Ovary (tissue), 9 donors: Measurements from ENCODE around the gene RBM5. TPM values are rescaled to one million over a fixed set of nuclear protein-coding genes. Genes with fewer than 3 reads are reported as not detected.
A peak's percentile ranks its signal among the peaks of the same experiment; 100 is the strongest.

ENCODE experiments used
- DNase-seq, 5 donors: peaks; one replicate each; pipeline ENCODE4 v3.0.0-alpha.2; 2019 to 2020
- H3K27ac ChIP-seq, 2 donors: fragments of 200-600 bp; one replicate each; pipeline versions ENCODE4 v1.5.1 to v1.8.0; 2019 to 2022
- H3K27me3 ChIP-seq: fragments of 200-600 bp; one replicate; pipeline ENCODE4 v1.8.0; 2022
- H3K36me3 ChIP-seq: fragments of 200-600 bp; sonication (generic); one replicate; pipeline ENCODE4 v1.5.1; 2019
- H3K4me1 ChIP-seq: one replicate; pipeline ENCODE4 v1.8.1; 2013; ENCODE audit warnings: mild to moderate bottlenecking, moderate library complexity; ENCODE audit not compliant: insufficient read depth
- H3K4me3 ChIP-seq: fragments of 200-600 bp; sonication (generic); one replicate; pipeline ENCODE4 v1.5.1; 2017
- H3K9me3 ChIP-seq, 2 donors: fragments of 200-600 bp in 1 of 2; sonication (generic) in 1 of 2; one replicate each; pipeline versions ENCODE4 v1.5.1 to v1.8.1; 2013 to 2019; ENCODE audit warnings: mild to moderate bottlenecking in 1 of 2, moderate library complexity in 1 of 2
- EP300 ChIP-seq: sonication (generic); formaldehyde crosslinking; IDR thresholded peaks from one replicate; pipeline ENCODE4 v1.6.1; 2017; ENCODE audit warnings: antibody characterized with exemption
- POLR2A ChIP-seq: fragments of 450-650 bp; IDR thresholded peaks from one replicate; pipeline ENCODE4 v1.6.1; 2017; ENCODE audit warnings: antibody characterized with exemption, mild to moderate bottlenecking, moderate library complexity
- WGBS, 3 donors: extraction: QIAGEN DNeasy Blood & Tissue Kit in 1 of 3; methylation state at CpG; one replicate each; pipeline versions ENCODE4 v1.1.5 to v1.1.7; 2013 to 2017; 5-methylcytosine and 5-hydroxymethylcytosine counted together
- intact Hi-C, 4 donors: fragments of 100-400 bp; cut with DNase I; formaldehyde crosslinking; loops; one replicate each; pipeline versions ENCODE4 v1.11.0 to v1.15.1; 2022 to 2023
- polyA plus RNA-seq, 2 donors: library from polyadenylated mRNA; stranded (reverse); fragments of 200-250 nt in 1 of 2; fragments of 350-450 nt in 1 of 2; fragmentation: Illumina TruSeq in 1 of 2; extraction: RNeasy Lipid Tissue Mini Kit (QIAGEN cat#74804) in 1 of 2; gene quantifications; one replicate each; pipeline ENCODE4 v1.2.3, GENCODE V29; 2013 to 2014
- total RNA-seq, 7 donors: library from RNA; depleted of rRNA in 2 of 7; stranded (reverse); fragments of >200 nt in 2 of 7; fragmentation: NEBNext Ultra II Directional in 3 of 7; extraction: Animal tissue kit (Norgen Biotek cat#: 25700) in 3 of 7; gene quantifications; one replicate each; pipeline versions ENCODE4 v1.1.0 to v1.2.4, GENCODE V29; 2016 to 2023
- TF ChIP-seq, protein P1 (sequence below), 3 donors: fragments of 450-650 bp in 2 of 3; fragments of 200-600 bp in 1 of 3; IDR thresholded peaks; one replicate each; pipeline versions ENCODE4 v1.5.1 to v1.8.0; 2016 to 2022; ENCODE audit warnings: antibody characterized with exemption in 3 of 3, mild to moderate bottlenecking in 1 of 3
- donor health status: DM: no; HTN: no; CAD: no; lungs with moderate emphysema.
- donor health status: DM: no; HTN: no; CAD: no.
- donor health status: Bipolar disorder and iron deficiency.
- donor health status: DM: yes; HTN: yes; CAD: no.
- donor health status: DM: no; HTN: no; CAD: no.
- donor health status: DM: yes; HTN: yes; CAD: no.

RBM5 gene
- total and polyA plus RNA-seq, 9 donors, result 123 to 207 (median 165) TPM

DNA sequence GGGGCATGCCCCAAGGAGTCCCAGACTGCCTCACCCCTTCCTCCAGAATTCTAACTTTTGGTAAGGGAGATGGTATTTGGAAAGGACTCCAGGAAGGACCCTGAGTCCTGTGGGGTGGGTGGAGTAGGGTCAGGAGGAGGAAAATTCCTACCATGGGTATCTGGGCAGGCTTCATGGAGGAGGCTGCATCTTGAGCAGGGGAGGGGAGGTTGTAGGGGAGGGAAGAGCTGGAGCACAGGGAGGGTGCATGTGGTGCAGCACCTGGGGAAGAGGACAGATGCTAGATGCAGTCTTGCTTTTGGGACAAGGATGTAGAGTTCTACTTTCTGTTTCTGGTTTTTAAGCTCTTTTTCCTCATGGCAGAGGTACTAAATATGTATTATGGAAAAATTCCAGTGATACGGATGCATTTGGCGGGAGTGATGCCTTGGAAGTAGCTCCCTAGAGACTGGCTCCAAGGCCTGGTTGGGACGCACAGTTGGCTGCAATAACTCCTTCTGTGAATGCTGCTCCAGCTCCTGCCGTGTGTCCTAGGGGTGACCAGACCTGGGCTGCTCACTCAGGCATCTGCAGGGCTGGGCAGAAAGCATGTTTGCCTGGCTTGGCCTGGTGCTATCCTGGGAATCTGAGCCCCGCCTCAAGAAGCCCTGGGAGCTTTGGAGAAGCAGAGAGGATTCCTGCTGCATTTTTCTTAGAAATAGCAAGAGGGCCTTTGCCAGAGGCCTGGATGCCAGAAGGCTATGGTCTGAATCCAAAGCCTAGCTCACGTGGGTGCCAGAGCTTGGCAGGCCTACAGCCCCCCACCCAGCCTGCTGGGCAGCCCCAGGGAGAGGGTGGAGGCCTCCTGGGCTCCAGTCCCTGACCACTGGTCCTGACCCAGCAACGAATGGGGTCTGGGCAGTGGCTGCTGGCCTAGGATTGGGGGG lies 76.5 kb downstream of the RBM5 start:
- peak; percentile 55 to 74 (median 67) for DNase-seq
- H3K4me1 ChIP-seq, result peaks cover 24% of the 10 kb centered on the region

DNA sequence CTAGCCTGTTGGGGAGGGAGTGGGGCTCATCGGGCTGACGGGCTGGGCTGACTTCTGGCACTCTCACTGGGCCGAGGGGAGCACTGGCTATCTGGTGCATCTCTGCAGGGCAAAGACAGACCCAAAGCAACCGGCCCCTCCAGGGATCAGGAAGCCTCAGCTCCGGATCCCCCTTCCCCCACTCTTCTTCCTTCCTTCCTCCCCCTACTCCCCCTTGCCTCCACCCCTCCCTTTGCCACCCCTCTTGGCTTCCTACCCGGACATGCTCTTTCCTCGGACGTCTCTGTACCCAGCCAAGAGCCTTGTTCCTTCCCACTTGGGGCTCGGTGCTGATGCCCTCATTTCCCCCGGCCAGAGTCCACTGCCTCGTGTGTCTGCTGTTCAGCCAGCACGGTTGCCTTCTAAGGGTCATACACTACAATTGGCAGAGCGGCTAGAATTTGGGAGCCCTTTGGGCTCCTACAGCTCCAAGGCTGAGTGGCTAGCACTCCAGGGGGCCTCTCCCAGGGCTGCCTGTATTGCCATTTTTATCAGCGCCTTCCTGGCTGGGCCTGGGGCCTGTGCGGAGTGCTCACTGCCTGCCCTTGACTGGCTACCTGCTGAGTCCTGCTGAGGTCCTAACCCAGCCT lies 77.3 kb downstream of the RBM5 start:
- 16 to 28% (median 28%) methylated on average over 15 of the region's 15 CpGs for WGBS, 3 donors
- H3K27ac ChIP-seq, result peak overlapping the region; percentile 0 to 77
- TF ChIP-seq EP300, result no peak
- TF ChIP-seq, protein P1, sequence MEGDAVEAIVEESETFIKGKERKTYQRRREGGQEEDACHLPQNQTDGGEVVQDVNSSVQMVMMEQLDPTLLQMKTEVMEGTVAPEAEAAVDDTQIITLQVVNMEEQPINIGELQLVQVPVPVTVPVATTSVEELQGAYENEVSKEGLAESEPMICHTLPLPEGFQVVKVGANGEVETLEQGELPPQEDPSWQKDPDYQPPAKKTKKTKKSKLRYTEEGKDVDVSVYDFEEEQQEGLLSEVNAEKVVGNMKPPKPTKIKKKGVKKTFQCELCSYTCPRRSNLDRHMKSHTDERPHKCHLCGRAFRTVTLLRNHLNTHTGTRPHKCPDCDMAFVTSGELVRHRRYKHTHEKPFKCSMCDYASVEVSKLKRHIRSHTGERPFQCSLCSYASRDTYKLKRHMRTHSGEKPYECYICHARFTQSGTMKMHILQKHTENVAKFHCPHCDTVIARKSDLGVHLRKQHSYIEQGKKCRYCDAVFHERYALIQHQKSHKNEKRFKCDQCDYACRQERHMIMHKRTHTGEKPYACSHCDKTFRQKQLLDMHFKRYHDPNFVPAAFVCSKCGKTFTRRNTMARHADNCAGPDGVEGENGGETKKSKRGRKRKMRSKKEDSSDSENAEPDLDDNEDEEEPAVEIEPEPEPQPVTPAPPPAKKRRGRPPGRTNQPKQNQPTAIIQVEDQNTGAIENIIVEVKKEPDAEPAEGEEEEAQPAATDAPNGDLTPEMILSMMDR (IDR thresholded peaks at IDR 0.05), result no peak
- no peak for TF ChIP-seq POLR2A
- H3K36me3 ChIP-seq, result no peaks in the 10 kb centered on the region
- no peak overlapping the region for H3K4me3 ChIP-seq
- DNase-seq, result peak; percentile 36 to 66 (median 55)
- no peaks in the 10 kb centered on the region for H3K27me3 ChIP-seq
- intact Hi-C loops, result no loop called here
- H3K9me3 ChIP-seq, result no peaks in the 10 kb centered on the region
- peaks cover 24% of the 10 kb centered on the region for H3K4me1 ChIP-seq

More for the DNA sequence above, 76.5 kb downstream of the RBM5 start:
- no peaks in the 10 kb centered on the region for H3K27me3 ChIP-seq
- H3K27ac ChIP-seq, result peak overlapping the region; percentile 0 to 77
- no peaks in the 10 kb centered on the region for H3K36me3 ChIP-seq
- H3K4me3 ChIP-seq, result no peak overlapping the region
- no peaks in the 10 kb centered on the region for H3K9me3 ChIP-seq
- 6 to 7% (median 7%) methylated on average over 7 of the region's 7 CpGs for WGBS, 3 donors
- TF ChIP-seq EP300 (no peak), POLR2A (no peak)
- TF ChIP-seq, protein P1 (IDR thresholded peaks at IDR 0.05), result no peak
- intact Hi-C loops, result no loop called here

- H3K4me3 ChIP-seq, result no peak overlapping the region
- H3K36me3 ChIP-seq, result no peaks in the 10 kb centered on the region
- no peak for DNase-seq
- TF ChIP-seq POLR2A (no peak), EP300 (no peak)
- TF ChIP-seq, protein P1 (IDR thresholded peaks at IDR 0.05), result no peak
- WGBS, 3 donors, result 48 to 52% (median 52%) methylated on average over 6 of the region's 6 CpGs
- peak overlapping the region; percentile 5 to 77 for H3K27ac ChIP-seq
- H3K4me1 ChIP-seq, result peaks cover 24% of the 10 kb centered on the region
- H3K27me3 ChIP-seq, result no peaks in the 10 kb centered on the region
- intact Hi-C loops, result no loop called here
- no peaks in the 10 kb centered on the region for H3K9me3 ChIP-seq
These were observed 77.9 kb downstream of the RBM5 start for GRCh38 chr3:50166620-50167019.

DNA sequence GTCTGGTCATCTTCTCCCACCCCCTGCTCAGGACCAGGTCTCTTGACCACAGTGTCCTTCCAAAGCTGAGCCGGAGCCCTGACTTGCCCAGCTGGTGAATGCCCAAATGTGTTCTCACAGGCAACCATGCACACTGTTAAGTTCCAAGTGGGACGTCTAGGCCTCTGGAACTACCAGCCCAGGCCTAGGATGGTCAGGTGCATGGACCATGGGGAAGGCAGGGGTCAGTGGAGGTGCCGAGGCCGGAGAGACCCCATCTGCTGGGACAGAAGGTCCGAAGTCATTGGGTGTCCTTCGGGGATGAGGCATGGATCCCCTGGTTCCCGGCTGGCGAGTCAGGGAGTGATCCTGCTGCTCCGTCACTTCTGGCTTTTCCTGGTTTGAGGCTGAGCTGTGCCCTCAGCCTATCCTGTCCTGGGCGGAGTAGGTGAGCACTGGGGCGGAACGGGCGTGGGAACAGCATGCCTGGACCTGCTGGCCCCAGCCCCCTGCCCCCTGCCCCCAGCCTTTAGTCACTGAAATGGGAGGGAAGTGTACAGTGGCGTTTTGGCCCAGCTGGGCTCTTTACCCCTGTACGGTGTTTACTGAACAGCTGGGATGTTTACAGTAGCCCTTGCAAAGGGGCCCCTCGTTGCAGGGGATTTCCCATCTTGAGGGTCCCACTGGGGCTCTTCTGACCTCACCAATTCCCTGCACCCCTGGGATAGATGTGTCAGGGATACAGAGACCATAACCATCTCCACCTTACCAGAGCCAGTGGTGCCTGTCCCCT lies 78.5 kb downstream of the RBM5 start:
- intact Hi-C loops, result no loop called here
- H3K9me3 ChIP-seq, result no peaks in the 10 kb centered on the region
- TF ChIP-seq EP300 (no peak), POLR2A (no peak)
- TF ChIP-seq, protein P1 (IDR thresholded peaks at IDR 0.05), result no peak
- 62 to 75% (median 75%) methylated on average over 14 to 16 of the region's 16 CpGs for WGBS, 3 donors
- H3K4me3 ChIP-seq, result no peak overlapping the region
- DNase-seq, result no peak
- no peaks in the 10 kb centered on the region for H3K27me3 ChIP-seq
- H3K4me1 ChIP-seq, result peaks cover 24% of the 10 kb centered on the region
- H3K27ac ChIP-seq, result peak overlapping the region in 1 of 2 donors; percentile 77
- no peaks in the 10 kb centered on the region for H3K36me3 ChIP-seq
